ENCODE measurements around the gene FUBP3.

- TF ChIP-seq POLR2AphosphoS5 (IDR thresholded peaks at IDR 0.05; ENCODE audit: low read depth): no peak
- TF ChIP-seq, protein P1, sequence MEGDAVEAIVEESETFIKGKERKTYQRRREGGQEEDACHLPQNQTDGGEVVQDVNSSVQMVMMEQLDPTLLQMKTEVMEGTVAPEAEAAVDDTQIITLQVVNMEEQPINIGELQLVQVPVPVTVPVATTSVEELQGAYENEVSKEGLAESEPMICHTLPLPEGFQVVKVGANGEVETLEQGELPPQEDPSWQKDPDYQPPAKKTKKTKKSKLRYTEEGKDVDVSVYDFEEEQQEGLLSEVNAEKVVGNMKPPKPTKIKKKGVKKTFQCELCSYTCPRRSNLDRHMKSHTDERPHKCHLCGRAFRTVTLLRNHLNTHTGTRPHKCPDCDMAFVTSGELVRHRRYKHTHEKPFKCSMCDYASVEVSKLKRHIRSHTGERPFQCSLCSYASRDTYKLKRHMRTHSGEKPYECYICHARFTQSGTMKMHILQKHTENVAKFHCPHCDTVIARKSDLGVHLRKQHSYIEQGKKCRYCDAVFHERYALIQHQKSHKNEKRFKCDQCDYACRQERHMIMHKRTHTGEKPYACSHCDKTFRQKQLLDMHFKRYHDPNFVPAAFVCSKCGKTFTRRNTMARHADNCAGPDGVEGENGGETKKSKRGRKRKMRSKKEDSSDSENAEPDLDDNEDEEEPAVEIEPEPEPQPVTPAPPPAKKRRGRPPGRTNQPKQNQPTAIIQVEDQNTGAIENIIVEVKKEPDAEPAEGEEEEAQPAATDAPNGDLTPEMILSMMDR (conservative IDR thresholded peaks at IDR 0.05; ENCODE audit: low read depth in 2 of 2): no peak
- TF ChIP-seq EZH2phosphoT487 (IDR thresholded peaks at IDR 0.05; ENCODE audit: unreplicated experiment): no peak
- TF ChIP-seq CREB1 (CRISPR knock-in tag; IDR thresholded peaks at IDR 0.05; ENCODE audit: low read depth): no peak
- no peak for TF ChIP-seq ZNF114 (CRISPR knock-in tag; IDR thresholded peaks at IDR 0.05)
- TF ChIP-seq REST (IDR thresholded peaks at IDR 0.05; ENCODE audit: unreplicated experiment): no peak
- TF ChIP-seq JUNB (IDR thresholded peaks at IDR 0.05; ENCODE audit: unreplicated experiment): no peak
These were observed 71.8 kb downstream of the FUBP3 start for GRCh38 chr9:130651221-130651620.
